ENCODE data around the gene MORC2.

Gene MORC2

GRCh38 chr22:30889268-30889995, 79.1 kb downstream of the MORC2 start:
- Histone ChIP-seq H3K36me3 (ENCODE audit: insufficient read depth, low read length) (no peaks in the 10 kb centered on the region), H2AFZ (ENCODE audit: low read length, unreplicated experiment) (no peak overlapping the region), H3K27me3 (ENCODE audit: insufficient read depth, low read length) (no peaks in the 10 kb centered on the region), H3K79me2 (ENCODE audit: control insufficient read depth, insufficient read depth, low read length, unreplicated experiment) (no peaks in the 10 kb centered on the region), H3K27ac (ENCODE audit: low read depth, low read length) (no peak overlapping the region), H3K4me1 (ENCODE audit: control insufficient read depth, insufficient read depth, low read length, unreplicated experiment) (no peaks in the 10 kb centered on the region), H3K4me3 (ENCODE audit: low read depth, low read length) (no peak overlapping the region)

DNA sequence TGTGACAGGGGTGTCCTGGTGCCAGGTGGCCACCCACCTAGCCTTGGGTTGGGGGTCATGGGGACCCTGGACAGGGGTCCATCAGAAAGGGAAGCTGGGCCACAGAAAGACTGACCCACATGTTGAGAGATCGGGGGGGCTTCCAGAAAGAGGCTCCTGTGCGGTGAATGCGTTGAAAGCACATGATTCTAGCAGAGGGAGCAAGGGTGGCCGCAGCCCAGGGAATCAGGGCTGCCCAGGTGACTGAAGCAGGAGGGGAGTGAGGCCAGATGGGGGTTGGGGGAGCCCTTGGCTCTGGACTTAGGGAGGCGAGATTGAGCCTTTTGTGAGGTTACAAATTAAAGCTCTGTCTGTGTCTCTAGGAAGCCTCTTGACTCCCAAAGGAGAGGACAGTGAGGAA, 80.7 kb downstream of the MORC2 start:
- Histone ChIP-seq H3K36me3 (ENCODE audit: insufficient read depth, low read length) (no peaks in the 10 kb centered on the region), H3K4me1 (ENCODE audit: control insufficient read depth, insufficient read depth, low read length, unreplicated experiment) (no peaks in the 10 kb centered on the region)

DNA sequence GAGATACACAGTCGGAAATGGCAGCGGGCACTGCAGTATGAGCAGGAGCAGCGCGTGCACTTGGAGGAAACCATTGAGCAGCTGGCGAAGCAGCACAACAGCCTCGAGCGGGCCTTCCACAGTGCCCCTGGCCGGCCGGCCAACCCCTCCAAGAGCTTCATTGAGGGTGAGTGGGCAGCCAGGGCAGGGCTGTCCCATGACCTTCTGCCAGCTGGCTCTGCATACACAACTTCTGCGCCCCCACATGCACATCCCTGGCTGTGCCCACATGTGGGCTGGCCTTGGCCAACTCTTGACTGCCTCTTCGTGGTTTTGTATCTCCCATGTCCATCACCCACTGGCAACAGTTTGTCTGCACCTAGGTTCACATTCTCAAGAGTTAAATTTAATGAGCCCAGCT, 81.1 kb downstream of the MORC2 start:
- H3K27ac ChIP-seq (ENCODE audit: low read depth, low read length) = no peak overlapping the region
- no peak overlapping the region for H3K4me3 ChIP-seq (ENCODE audit: low read depth, low read length)
- no peaks in the 10 kb centered on the region for H3K36me3 ChIP-seq (ENCODE audit: insufficient read depth, low read length)
- H3K4me1 ChIP-seq (ENCODE audit: control insufficient read depth, insufficient read depth, low read length, unreplicated experiment) = no peaks in the 10 kb centered on the region
- no peak overlapping the region for H2AFZ ChIP-seq (ENCODE audit: low read length, unreplicated experiment)
- H3K79me2 ChIP-seq (ENCODE audit: control insufficient read depth, insufficient read depth, low read length, unreplicated experiment) = no peaks in the 10 kb centered on the region
- H3K27me3 ChIP-seq (ENCODE audit: insufficient read depth, low read length) = no peaks in the 10 kb centered on the region

More for the DNA sequence above, 80.7 kb downstream of the MORC2 start:
- Histone ChIP-seq H3K27me3 (ENCODE audit: insufficient read depth, low read length) (no peaks in the 10 kb centered on the region), H3K4me3 (ENCODE audit: low read depth, low read length) (no peak overlapping the region), H3K27ac (ENCODE audit: low read depth, low read length) (no peak overlapping the region), H3K79me2 (ENCODE audit: control insufficient read depth, insufficient read depth, low read length, unreplicated experiment) (no peaks in the 10 kb centered on the region), H2AFZ (ENCODE audit: low read length, unreplicated experiment) (no peak overlapping the region)

DNA sequence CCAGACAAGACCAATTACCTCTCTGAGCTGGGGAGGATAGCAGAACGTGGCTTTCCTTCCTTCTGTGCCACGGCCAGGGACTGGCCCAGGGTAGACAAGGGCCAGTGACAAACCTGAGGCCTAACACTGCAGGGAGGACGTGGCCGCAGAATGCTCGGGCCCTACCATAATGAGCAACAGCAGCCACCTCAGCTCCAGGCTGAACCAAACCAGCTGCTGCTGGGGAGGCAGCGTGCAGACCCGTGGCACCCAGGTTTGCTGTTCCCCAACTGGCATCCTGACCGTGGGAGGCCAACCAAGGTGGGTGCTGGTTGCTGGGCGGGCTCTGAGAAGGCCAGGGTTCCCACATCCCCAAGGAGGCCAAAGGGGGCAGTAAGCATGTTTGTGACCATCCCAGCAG, 83.0 kb downstream of the MORC2 start:
- no peak overlapping the region for H3K4me3 ChIP-seq (ENCODE audit: low read depth, low read length)
- no peak overlapping the region for H2AFZ ChIP-seq (ENCODE audit: low read length, unreplicated experiment)
- no peaks in the 10 kb centered on the region for H3K4me1 ChIP-seq (ENCODE audit: control insufficient read depth, insufficient read depth, low read length, unreplicated experiment)
- H3K27me3 ChIP-seq (ENCODE audit: insufficient read depth, low read length) = no peaks in the 10 kb centered on the region
- H3K36me3 ChIP-seq (ENCODE audit: insufficient read depth, low read length) = no peaks in the 10 kb centered on the region
- H3K27ac ChIP-seq (ENCODE audit: low read depth, low read length) = no peak overlapping the region
- H3K79me2 ChIP-seq (ENCODE audit: control insufficient read depth, insufficient read depth, low read length, unreplicated experiment) = no peaks in the 10 kb centered on the region

GRCh38 chr22:30885001-30885366, 83.6 kb downstream of the MORC2 start:
- no peaks in the 10 kb centered on the region for H3K79me2 ChIP-seq (ENCODE audit: control insufficient read depth, insufficient read depth, low read length, unreplicated experiment)
- no peak overlapping the region for H3K4me3 ChIP-seq (ENCODE audit: low read depth, low read length)
- H2AFZ ChIP-seq (ENCODE audit: low read length, unreplicated experiment) = no peak overlapping the region
- no peaks in the 10 kb centered on the region for H3K36me3 ChIP-seq (ENCODE audit: insufficient read depth, low read length)
- H3K27me3 ChIP-seq (ENCODE audit: insufficient read depth, low read length) = no peaks in the 10 kb centered on the region
- no peak overlapping the region for H3K27ac ChIP-seq (ENCODE audit: low read depth, low read length)
- no peaks in the 10 kb centered on the region for H3K4me1 ChIP-seq (ENCODE audit: control insufficient read depth, insufficient read depth, low read length, unreplicated experiment)

- Histone ChIP-seq H3K4me3 (ENCODE audit: low read depth, low read length) (no peak overlapping the region), H3K27ac (ENCODE audit: low read depth, low read length) (no peak overlapping the region), H3K36me3 (ENCODE audit: insufficient read depth, low read length) (no peaks in the 10 kb centered on the region), H3K27me3 (ENCODE audit: insufficient read depth, low read length) (no peaks in the 10 kb centered on the region), H3K79me2 (ENCODE audit: control insufficient read depth, insufficient read depth, low read length, unreplicated experiment) (no peaks in the 10 kb centered on the region), H2AFZ (ENCODE audit: low read length, unreplicated experiment) (no peak overlapping the region), H3K4me1 (ENCODE audit: control insufficient read depth, insufficient read depth, low read length, unreplicated experiment) (no peaks in the 10 kb centered on the region)
Measured at GRCh38 chr22:30884211-30885000, 84.2 kb downstream of the MORC2 start.

DNA sequence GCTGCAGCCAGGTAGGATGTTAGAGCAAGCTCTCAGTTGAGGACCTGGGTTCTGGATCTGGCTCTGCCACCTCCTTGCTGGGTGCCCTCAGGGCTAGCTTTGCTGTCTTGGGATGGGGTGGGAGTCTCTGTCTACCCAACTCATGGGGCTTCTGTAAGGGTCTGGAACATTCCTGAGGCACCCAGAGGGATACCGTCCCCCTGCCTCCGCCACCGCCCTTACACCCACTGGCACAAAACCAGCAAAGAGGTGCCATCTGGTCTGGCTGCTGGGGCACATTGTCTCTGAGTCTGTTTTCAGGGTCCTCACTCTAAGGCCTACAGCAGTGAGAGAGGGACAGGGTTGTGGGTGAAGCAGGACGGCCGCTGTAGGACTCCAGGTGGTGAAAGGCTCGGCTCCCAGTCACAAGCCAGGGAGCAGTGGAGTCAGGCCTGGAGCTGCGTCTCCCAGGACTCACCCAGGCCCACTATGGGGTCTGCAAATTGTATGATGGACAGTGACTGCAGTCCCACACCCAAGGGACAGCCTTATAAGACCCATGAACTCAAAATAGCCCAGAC, 84.9 kb downstream of the MORC2 start:
- Histone ChIP-seq H2AFZ (ENCODE audit: low read length, unreplicated experiment) (no peak overlapping the region), H3K4me1 (ENCODE audit: control insufficient read depth, insufficient read depth, low read length, unreplicated experiment) (no peaks in the 10 kb centered on the region), H3K36me3 (ENCODE audit: insufficient read depth, low read length) (no peaks in the 10 kb centered on the region), H3K27ac (ENCODE audit: low read depth, low read length) (no peak overlapping the region), H3K4me3 (ENCODE audit: low read depth, low read length) (no peak overlapping the region), H3K79me2 (ENCODE audit: control insufficient read depth, insufficient read depth, low read length, unreplicated experiment) (no peaks in the 10 kb centered on the region), H3K27me3 (ENCODE audit: insufficient read depth, low read length) (no peaks in the 10 kb centered on the region)

DNA sequence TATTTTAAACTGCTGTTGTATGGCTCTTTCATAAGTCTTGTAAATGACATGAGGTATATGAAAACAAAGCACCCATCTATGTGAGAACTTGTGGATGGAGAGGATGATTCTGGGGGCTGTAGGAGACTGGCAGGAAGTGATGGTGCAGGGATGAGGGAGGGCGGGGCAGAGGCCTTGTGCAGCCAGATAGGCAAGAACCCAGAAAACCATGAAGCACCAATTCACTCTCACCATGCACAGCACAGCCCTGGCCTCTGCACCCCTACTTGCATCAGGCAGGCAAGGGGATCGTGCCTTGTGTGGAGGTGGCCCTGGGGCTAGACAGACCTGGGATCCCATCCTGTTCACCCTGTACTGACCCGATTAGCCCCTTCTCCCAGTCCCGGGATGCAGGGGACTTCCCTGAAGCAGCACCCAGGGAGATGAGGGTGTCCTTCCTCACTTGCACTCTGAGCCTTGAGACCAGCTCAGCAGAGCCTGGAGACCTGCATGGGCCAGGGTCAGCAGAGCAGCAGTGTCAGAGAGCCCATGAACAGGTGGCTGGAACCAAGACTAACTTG, 85.5 kb downstream of the MORC2 start:
- H3K4me3 ChIP-seq (ENCODE audit: low read depth, low read length) = no peak overlapping the region
- no peaks in the 10 kb centered on the region for H3K4me1 ChIP-seq (ENCODE audit: control insufficient read depth, insufficient read depth, low read length, unreplicated experiment)
- no peak overlapping the region for H2AFZ ChIP-seq (ENCODE audit: low read length, unreplicated experiment)
- no peaks in the 10 kb centered on the region for H3K79me2 ChIP-seq (ENCODE audit: control insufficient read depth, insufficient read depth, low read length, unreplicated experiment)
- H3K27ac ChIP-seq (ENCODE audit: low read depth, low read length) = no peak overlapping the region
- no peaks in the 10 kb centered on the region for H3K36me3 ChIP-seq (ENCODE audit: insufficient read depth, low read length)
- no peaks in the 10 kb centered on the region for H3K27me3 ChIP-seq (ENCODE audit: insufficient read depth, low read length)

DNA sequence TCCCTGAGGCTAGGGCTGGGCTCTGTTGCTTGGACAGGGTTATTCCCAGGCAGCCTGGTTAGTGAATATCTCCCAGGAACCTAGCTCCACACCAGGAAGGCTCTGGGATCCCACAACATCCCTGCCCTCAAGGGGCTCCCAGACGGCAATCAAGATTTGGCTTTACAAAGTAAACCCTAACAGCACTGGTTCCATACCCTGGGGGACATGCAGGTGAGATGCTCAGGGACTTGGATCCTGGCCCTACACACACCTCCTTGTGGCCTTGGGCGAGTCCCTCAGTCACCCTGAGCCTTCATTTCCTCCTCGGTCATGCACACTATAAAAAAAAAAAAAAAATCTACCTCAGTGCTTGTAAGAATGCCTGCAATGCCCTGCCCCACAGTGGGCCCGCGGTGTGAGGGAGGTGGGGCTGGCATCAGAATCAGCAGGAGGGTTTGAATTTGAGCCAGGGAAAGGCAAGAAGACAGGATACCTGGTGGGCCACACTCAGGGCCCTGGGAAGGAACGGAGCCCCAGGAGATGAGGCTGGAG, 86.3 kb downstream of the MORC2 start:
- Histone ChIP-seq H3K79me2 (ENCODE audit: control insufficient read depth, insufficient read depth, low read length, unreplicated experiment) (no peaks in the 10 kb centered on the region), H3K27ac (ENCODE audit: low read depth, low read length) (no peak overlapping the region), H3K36me3 (ENCODE audit: insufficient read depth, low read length) (no peaks in the 10 kb centered on the region), H3K4me3 (ENCODE audit: low read depth, low read length) (no peak overlapping the region), H3K4me1 (ENCODE audit: control insufficient read depth, insufficient read depth, low read length, unreplicated experiment) (no peaks in the 10 kb centered on the region), H3K27me3 (ENCODE audit: insufficient read depth, low read length) (no peaks in the 10 kb centered on the region), H2AFZ (ENCODE audit: low read length, unreplicated experiment) (no peak overlapping the region)

- Histone ChIP-seq H2AFZ (ENCODE audit: low read length, unreplicated experiment) (no peak overlapping the region), H3K27me3 (ENCODE audit: insufficient read depth, low read length) (no peaks in the 10 kb centered on the region), H3K79me2 (ENCODE audit: control insufficient read depth, insufficient read depth, low read length, unreplicated experiment) (no peaks in the 10 kb centered on the region), H3K36me3 (ENCODE audit: insufficient read depth, low read length) (no peaks in the 10 kb centered on the region), H3K27ac (ENCODE audit: low read depth, low read length) (no peak overlapping the region), H3K4me3 (ENCODE audit: low read depth, low read length) (no peak overlapping the region), H3K4me1 (ENCODE audit: control insufficient read depth, insufficient read depth, low read length, unreplicated experiment) (no peaks in the 10 kb centered on the region)
Measured at GRCh38 chr22:30881361-30882183, 87.0 kb downstream of the MORC2 start.
